Activated CD8-positive, alpha-beta memory T cell treated with anti-CD3 and anti-CD28 coated beads for 36 hours (primary cell): ENCODE data around the gene TDP2. TPM values are rescaled to one million over a fixed set of nuclear protein-coding genes. Genes with fewer than 3 reads are reported as not detected.

Source experiments
- CTCF ChIA-PET: fragments of 350-600 bp; sonication (Branson Sonifier 250); formaldehyde crosslinking; loops from one replicate; lab custom pipeline; 2021; ENCODE audit warnings: antibody characterized with exemption; lab: Charles Lee
- POLR2A ChIA-PET: fragments of 350-600 bp; sonication (Branson Sonifier 250); formaldehyde crosslinking; loops from one replicate; lab custom pipeline; 2021; ENCODE audit warnings: antibody characterized with exemption; lab: Charles Lee
- total RNA-seq, 2 experiments: library from RNA; stranded (reverse); gene quantifications; one replicate each; pipeline ENCODE4 v1.2.3, GENCODE V29; 2021

Gene TDP2
- total RNA-seq, 2 experiments from 2014 or later, result 44.6 to 44.8 TPM

DNA sequence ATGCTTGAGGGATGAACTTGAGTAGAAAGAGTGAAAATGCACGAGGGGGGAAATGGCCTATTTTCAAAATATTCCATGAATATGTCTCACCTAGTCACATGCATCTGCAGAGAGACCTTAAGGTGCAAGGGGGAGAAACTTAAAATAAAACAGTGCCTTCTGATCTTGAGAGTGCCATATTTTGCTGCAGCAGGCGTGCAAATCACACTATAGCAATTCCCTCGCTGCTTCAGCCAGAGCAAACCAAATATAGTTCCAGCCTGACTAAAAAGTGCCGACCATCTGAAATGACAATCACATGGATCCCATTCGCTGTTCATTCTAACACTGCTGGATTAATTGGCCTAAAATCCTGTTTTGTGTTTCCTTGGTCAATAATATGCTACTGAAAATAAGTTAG, 47.0 kb downstream of the TDP2 start:
- ChIA-PET POLR2A (no interaction called here), CTCF (no interaction called here)

DNA sequence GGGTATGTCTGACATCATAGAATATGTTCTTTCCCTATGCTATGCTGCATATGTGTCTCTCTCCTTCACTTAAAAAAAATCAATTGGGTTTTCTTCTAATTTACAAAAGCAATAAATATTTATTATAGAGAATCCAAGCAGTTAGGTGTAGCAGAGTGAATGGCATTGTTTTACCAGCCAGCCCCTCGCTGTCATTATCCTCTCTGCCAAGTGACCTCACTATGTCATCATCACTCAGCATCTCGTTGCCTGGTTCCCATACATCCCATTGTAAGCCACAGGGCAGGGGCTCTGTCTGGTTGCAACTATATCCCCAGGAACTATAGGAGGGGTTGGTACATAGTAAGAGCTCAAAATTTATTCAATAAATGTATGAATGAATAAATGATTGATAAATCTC, 52.1 kb downstream of the TDP2 start:
- POLR2A ChIA-PET, result no interaction called here
- CTCF ChIA-PET, result interaction anchor here (0.6 kb wide), 1 partner anchor 199 kb away, joined by 3 read pairs; no protein-coding TSS in a partner anchor

DNA sequence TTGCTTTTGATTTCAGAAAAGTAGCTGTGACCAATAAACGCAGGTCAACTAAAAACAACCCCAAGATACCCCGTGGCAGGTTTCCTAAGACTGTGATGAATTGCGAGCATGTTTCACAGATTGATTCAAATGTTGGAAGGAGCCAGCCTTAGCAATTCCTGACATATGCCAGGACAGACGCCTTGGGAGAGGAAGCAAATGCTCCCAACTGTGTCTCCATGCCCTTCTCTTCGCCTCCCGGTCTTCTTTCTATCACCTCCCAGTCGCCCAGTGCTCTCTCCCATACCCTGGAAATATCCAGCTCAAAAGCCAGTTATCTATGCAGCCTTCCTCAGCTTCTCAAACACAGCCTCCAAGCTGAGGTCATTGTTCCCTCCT, 52.7 kb downstream of the TDP2 start:
- ChIA-PET POLR2A (no interaction called here), CTCF (no interaction called here)

DNA sequence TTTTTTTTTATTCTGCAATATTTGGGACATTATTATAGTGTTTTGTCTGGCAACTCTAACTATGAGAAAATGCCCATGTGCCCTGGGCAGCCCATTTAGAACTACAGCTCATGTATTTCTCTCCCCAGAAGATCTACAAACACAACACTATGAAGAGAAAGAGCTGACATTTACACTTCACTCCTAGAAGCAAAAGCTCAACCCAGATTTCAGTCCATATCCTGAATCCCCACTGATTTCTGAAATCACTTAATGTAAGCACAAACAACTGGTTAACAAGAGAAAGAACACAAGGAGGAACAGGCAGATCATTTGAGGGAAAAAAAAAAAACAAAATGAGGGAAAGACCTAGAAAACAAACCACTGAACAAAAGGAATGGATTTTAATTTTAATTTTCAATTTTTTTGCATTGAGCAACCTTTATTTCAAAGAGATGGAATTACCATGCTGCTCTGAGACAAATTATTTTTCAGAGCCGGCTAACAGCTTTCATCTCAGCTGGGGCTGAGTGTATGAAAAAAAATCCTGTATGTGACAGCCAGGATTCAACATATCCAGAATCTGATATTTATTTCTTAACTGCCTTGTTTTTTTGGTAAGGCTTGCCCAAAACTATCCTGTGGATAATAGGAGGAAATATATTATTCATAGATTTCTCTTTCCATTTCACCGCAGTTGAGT, 53.2 kb downstream of the TDP2 start:
- CTCF ChIA-PET, result interaction anchor here (1.2 kb wide), 1 partner anchor 21 kb away, joined by 3 read pairs; no protein-coding TSS in a partner anchor
- POLR2A ChIA-PET, result interaction anchor here (0.7 kb wide), 1 partner anchor 8 kb away, joined by 3 read pairs; no protein-coding TSS in a partner anchor

DNA sequence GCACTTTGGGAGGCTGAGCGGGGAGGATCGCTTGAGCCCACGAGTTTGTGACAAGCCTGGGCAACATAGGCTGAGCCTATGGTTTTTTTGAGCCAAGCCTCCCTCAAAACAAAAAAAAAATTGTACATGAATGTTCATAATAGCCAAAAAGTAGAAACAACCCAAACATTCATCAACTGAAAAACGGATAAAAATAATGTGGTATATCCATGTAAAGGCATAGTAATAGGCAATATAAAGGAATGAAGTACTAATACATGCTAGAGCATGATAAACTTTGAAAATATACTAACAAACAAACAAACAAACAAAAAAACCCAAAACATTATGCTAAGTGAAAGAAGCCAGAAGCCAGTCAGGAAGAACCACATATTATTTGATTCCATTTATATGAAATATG, 56.0 kb downstream of the TDP2 start:
- ChIA-PET POLR2A (no interaction called here), CTCF (no interaction called here)

DNA sequence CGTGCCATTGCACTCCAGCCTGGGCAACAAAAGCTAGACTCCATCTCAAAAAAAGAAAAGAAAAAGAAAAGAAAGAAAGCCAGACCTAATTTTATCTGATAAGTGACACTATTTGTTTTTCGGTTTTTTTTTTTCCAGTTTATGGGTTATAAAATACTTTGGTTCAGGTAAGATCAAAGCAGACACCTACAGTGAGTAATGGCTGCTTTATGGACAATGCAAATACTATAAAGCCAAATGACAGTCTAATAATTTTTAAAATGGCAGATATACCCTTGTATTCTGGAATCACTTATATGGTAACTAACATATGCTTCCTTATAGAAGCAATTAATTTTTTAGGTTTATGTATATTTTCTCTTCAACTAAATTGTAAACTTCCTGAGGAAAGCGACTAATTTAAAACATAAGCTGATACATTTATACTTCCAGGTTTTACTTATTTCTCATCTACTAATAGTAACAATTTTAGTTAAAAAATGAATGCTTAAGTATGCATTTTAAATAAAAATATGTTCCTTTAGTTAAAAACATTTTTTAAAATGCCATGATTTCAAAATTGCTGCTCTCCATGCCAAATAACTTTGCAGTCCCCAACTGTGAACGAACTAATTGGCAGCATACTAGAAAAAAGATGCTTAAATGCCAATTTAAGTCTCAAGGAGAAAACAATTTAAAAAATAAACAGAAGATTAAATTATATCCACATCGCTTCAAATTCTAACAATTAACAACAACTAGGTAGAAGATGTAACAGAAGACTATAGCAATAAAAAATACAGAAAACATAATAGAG, 59.2 kb downstream of the TDP2 start:
- CTCF ChIA-PET, result interaction anchor here (0.6 kb wide), 1 partner anchor 14 kb away, joined by 3 read pairs; no protein-coding TSS in a partner anchor
- POLR2A ChIA-PET, result no interaction called here

DNA sequence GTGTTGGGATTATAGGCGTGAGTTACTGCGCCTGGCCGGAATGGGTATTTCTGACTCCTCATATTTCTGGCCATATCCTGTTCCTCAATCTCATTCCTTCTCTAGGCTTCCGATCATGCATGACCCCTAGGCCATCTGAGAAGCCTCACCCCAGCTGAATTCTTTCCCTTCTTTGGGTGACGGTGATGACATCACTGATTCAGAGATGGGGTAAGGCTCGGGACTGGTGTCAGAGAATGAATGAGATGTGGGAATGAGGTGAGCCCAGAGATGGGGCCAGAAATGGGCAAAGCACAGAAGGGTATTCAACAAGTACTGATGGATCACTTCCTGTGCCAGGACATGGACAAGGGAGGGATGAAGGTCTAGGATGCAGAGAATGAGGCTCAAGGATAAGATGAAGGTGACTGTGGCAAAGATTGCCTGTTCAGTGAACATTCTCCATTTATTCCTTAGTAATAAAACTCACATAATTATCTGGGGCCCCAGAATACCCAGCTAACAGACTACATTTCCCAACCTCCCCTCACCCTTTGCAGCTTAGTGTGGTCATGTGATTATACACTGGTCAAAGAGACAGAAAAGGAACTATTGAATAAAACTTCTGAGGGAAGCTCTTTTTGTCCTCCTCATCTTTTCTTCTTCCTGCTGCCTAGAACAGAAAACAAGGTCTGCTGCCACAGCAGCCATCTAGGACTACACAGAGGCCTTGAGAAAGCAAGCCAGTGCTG, 60.3 kb downstream of the TDP2 start:
- POLR2A ChIA-PET, result no interaction called here
- CTCF ChIA-PET, result no interaction called here

DNA sequence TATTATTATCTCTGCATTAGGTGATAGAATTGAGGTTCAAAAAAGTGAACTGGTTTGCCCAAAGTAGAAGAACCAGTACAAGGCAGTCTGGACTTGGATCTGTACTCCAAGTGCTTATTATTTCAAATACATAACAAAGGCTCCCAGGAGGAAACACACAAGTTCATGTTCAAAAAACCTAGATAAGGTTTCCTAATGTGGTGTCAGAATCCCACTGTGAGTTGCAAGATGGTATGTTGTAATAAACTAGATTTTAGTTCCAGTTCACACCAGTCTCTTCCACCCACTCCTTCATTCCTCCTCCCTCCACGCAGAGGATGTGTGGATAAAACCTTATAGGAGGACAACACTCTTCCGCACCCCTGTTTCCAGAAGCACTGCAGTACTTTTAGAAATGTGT, 63.5 kb downstream of the TDP2 start:
- ChIA-PET POLR2A (no interaction called here), CTCF (no interaction called here)

DNA sequence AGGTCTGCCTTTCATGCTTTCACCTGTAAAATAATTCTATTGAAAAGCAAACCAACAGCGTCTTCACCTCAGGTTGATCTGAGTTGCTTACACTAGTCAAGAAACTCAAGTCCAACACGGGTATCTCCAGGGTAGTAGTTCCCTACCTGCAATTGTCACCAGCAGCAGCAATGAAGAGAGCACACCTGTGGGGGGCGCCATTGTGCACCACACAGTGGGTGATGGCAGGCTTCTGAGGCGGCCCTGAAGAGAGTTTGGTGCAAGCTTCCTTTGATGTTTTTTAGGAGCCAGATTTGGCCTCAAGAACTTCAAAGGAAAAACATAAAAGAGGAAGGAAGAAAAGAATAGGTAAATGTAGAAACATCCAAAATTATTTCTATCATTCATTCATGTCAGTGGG, 65.8 kb downstream of the TDP2 start:
- CTCF ChIA-PET, result no interaction called here
- POLR2A ChIA-PET, result no interaction called here

Other genes with a start within 250 kb of the TDP2 start
- gene GPLD1, start 177.3 kb downstream of the TDP2 start, total RNA-seq, result under 1 TPM; 0.48 to 0.57 TPM
- gene ALDH5A1, start 171.9 kb downstream of the TDP2 start, total RNA-seq, result 10 to 100 TPM; 14.7 to 16.1 TPM
- under 1 TPM; 0.04 to 0.06 TPM for gene KIAA0319, start 20.7 kb downstream of the TDP2 start, total RNA-seq
- 10 to 100 TPM; 24.3 to 24.4 TPM for gene ACOT13, start 178 bp upstream of the TDP2 start, total RNA-seq
- 10 to 100 TPM; 94.2 to 98.3 TPM for gene C6orf62, start 52.3 kb upstream of the TDP2 start, total RNA-seq
- 10 to 100 TPM; 80.5 to 82.6 TPM for gene GMNN, start 108.0 kb upstream of the TDP2 start, total RNA-seq
- not detected for gene ARMH2, start 132.0 kb upstream of the TDP2 start, total RNA-seq